Psoas muscle (tissue), 8 donors: ENCODE measurements around the gene ALAS1. TPM values are rescaled to one million over a fixed set of nuclear protein-coding genes. Genes with fewer than 3 reads are reported as not detected.

ENCODE experiments used
- ATAC-seq, 4 donors: fragments of 200-7000 bp; cut with Tn5 transposase; one replicate each; pipeline ENCODE4 v1.9.1; 2020; ENCODE audit warnings: moderate library complexity in 3 of 4, mild to moderate bottlenecking in 2 of 4
- DNase-seq, 2 donors: peaks; one replicate each; pipeline ENCODE4 v3.0.0-alpha.2; 2020
- H3K27ac ChIP-seq: fragments of 200-600 bp; one replicate; pipeline ENCODE4 v1.8.0; 2022
- H3K27me3 ChIP-seq, 3 donors: fragments of 200-600 bp in 1 of 3; one replicate each; pipeline versions ENCODE4 v1.6.1 to v1.8.0; 2013 to 2022; ENCODE audit warnings: low read length in 2 of 3, mild to moderate bottlenecking in 2 of 3, moderate library complexity in 1 of 3; ENCODE audit not compliant: insufficient read depth in 3 of 3
- H3K36me3 ChIP-seq, 2 donors: fragments of 200-600 bp in 1 of 2; one replicate each; pipeline versions ENCODE4 v1.6.1 to v1.8.0; 2013 to 2022; ENCODE audit warnings: low read depth in 1 of 2, mild to moderate bottlenecking in 1 of 2, moderate library complexity in 1 of 2; ENCODE audit not compliant: insufficient read depth in 1 of 2
- H3K4me1 ChIP-seq: fragments of 200-600 bp; one replicate; pipeline ENCODE4 v1.8.0; 2022
- H3K4me3 ChIP-seq: fragments of 200-600 bp; one replicate; pipeline ENCODE4 v1.8.0; 2022; ENCODE audit warnings: mild to moderate bottlenecking
- H3K9me3 ChIP-seq: fragments of 200-600 bp; one replicate; pipeline ENCODE4 v1.8.0; 2022
- CTCF ChIP-seq: fragments of 200-600 bp; IDR thresholded peaks from one replicate; pipeline ENCODE4 v1.8.0; 2022; ENCODE audit warnings: antibody characterized with exemption
- WGBS, 3 donors: extraction: QIAGEN DNeasy Blood & Tissue Kit; methylation state at CpG; one replicate each; pipeline versions ENCODE4 v1.1.6 to v1.1.7; 2013; 5-methylcytosine and 5-hydroxymethylcytosine counted together
- intact Hi-C, 2 donors: fragments of 100-400 bp; cut with DNase I; formaldehyde crosslinking; loops; one replicate each; pipeline versions ENCODE4 v1.11.0 to v1.14.2; 2022
- polyA plus RNA-seq, 3 donors: library from polyadenylated mRNA; stranded (reverse); fragments of 200-250 nt; gene quantifications; one replicate each; pipeline ENCODE4 v1.2.3, GENCODE V29; 2013
- total RNA-seq, 4 donors: library from RNA; stranded (reverse); fragmentation: NEBNext Ultra II Directional in 2 of 4; extraction: Animal tissue kit (Norgen Biotek cat#: 25700) in 2 of 4; gene quantifications; one replicate each; pipeline versions ENCODE4 v1.2.1 to v1.2.4, GENCODE V29; 2021 to 2023
- donor health status: healthy with polysubstance abuse.
- donor health status: DM: no; HTN: no; CAD: no; lungs with moderate emphysema.
- donor health status: Bipolar disorder and iron deficiency.
- donor health status: healthy.
- donor health status: DM: yes; HTN: yes; CAD: no.
- donor health status: DM: no; HTN: no; CAD: no.
- donor health status: DM: no; HTN: no; CAD: no.
- donor health status: DM: yes; HTN: yes; CAD: no.

Gene ALAS1
- total and polyA plus RNA-seq, 7 donors = 50.1 to 138 (median 75.2) TPM

DNA sequence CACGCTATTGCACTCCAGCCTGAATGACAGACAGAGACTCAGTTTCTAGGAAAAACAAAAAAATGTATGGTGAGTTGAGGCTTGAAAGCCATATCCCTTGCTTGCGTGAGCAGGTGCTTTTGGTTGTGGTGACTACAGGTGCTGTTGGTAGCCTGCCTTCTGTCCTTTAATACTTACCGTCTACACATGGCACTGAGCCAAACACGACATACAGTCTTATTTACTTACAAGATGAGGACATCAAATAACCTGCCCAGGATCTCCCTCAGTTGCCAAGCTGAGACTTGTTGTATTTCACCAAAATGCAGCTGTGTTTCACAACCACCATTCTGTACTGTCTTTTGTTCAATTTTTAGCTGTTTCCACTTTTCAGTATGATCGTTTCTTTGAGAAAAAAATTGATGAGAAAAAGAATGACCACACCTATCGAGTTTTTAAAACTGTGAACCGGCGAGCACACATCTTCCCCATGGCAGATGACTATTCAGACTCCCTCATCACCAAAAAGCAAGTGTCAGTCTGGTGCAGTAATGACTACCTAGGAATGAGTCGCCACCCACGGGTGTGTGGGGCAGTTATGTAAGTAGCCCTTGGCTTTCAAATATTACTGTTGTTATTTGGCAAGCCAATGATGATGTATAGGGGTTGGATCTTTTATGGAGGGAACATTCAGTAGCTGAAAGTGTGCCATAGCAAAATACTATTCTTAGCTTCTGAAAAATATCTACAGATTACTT, 6.5 kb downstream of the ALAS1 start:
- no peak for TF ChIP-seq CTCF
- intact Hi-C loops = no loop called here
- 75 to 83% (median 76%) methylated on average over 10 of the region's 10 CpGs for WGBS, 3 donors
- Histone ChIP-seq H3K27me3 (no peaks in the 10 kb centered on the region), H3K36me3 (peaks cover 16 to 100% of the 10 kb centered on the region in 2 donors), H3K4me1 (peaks cover 22% of the 10 kb centered on the region), H3K27ac (no peak overlapping the region), H3K9me3 (no peaks in the 10 kb centered on the region), H3K4me3 (no peak overlapping the region)
- DNase-seq (no peak), ATAC-seq (no peak)

GRCh38 chr3:52205727-52206372, 7.9 kb downstream of the ALAS1 start:
- TF ChIP-seq CTCF = no peak
- WGBS, 3 donors = 38 to 64% (median 45%) methylated on average over 6 of the region's 6 CpGs
- no peak overlapping the region for H3K27ac ChIP-seq
- no peaks in the 10 kb centered on the region for H3K27me3 ChIP-seq
- ATAC-seq (no peak), DNase-seq (no peak)
- H3K9me3 ChIP-seq = no peaks in the 10 kb centered on the region
- H3K4me3 ChIP-seq = no peak overlapping the region
- H3K4me1 ChIP-seq = peaks cover 10% of the 10 kb centered on the region
- peaks cover 16 to 100% of the 10 kb centered on the region in 2 donors for H3K36me3 ChIP-seq
- intact Hi-C loops = no loop called here

GRCh38 chr3:52208556-52208955, 10.6 kb downstream of the ALAS1 start:
- Histone ChIP-seq H3K4me3 (no peak overlapping the region), H3K9me3 (no peaks in the 10 kb centered on the region), H3K27ac (no peak overlapping the region), H3K27me3 (no peaks in the 10 kb centered on the region), H3K36me3 (peaks cover 16 to 100% of the 10 kb centered on the region in 2 donors), H3K4me1 (peaks cover 6% of the 10 kb centered on the region)
- ATAC-seq (no peak), DNase-seq (no peak)
- 89 to 92% (median 91%) methylated on average over 4 of the region's 4 CpGs for WGBS, 3 donors
- no peak for TF ChIP-seq CTCF
- intact Hi-C loops = no loop called here

DNA sequence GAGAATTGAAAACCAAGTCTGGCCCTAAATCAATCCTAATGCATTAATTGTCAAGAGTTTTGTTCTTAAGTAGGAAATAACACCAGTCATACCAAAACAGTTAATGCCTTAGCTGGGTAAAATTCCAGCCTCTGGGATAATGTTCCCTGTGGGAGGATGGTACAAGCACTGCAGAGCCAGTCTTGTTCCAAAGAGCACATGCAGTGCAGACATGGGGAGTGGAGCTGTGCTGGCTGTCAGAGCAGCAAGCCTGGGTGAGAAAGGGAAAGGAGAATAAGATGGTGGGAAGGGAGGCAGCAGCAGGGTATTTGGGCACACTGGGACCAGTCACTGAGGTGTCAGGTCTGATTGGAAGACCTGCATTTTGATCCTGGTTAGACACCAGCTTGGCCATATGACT, 12.1 kb downstream of the ALAS1 start:
- Histone ChIP-seq H3K9me3 (no peaks in the 10 kb centered on the region), H3K4me3 (no peak overlapping the region), H3K36me3 (peaks cover 8 to 100% of the 10 kb centered on the region in 2 donors), H3K27ac (no peak overlapping the region), H3K4me1 (peaks cover 6% of the 10 kb centered on the region), H3K27me3 (no peaks in the 10 kb centered on the region)
- TF ChIP-seq CTCF = no peak
- no peak for ATAC-seq
- intact Hi-C loops = no loop called here
- DNase-seq = no peak
